NCI-H524 (cell line): Measurements from ENCODE around the gene LRRC19.

Source experiments
- DNase-seq, 2 experiments: peaks; one replicate each; lab custom pipeline; 2025; lab: John Stamatoyannopoulos, UW

LRRC19 gene, protein sequence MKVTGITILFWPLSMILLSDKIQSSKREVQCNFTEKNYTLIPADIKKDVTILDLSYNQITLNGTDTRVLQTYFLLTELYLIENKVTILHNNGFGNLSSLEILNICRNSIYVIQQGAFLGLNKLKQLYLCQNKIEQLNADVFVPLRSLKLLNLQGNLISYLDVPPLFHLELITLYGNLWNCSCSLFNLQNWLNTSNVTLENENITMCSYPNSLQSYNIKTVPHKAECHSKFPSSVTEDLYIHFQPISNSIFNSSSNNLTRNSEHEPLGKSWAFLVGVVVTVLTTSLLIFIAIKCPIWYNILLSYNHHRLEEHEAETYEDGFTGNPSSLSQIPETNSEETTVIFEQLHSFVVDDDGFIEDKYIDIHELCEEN

DNA sequence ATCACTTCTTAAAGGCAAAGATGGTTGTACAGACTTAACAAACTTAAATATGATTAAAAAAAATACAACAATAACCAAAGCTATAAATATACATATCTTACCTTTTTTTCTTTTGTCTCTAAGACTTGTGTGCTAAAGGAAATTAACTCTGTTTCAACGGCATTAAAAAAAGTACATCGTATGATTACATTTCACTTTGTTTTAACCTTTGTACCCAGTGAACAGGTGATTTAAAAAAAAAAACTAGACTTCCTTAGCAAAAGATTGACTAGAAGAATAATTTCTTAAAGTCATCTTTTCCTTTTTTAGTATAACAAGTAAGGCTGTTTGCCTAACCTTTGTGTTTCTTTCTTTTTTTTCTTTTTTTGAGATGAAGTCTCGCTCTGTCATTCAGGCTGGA, at the start of gene LRRC19:
Gene LRRC19, minus strand, starts transcription at position 182 of the 400 bp plus-strand sequence. CDS start 5,978 bp downstream, outside the sequence.
- DNase-seq, result no peak

DNA sequence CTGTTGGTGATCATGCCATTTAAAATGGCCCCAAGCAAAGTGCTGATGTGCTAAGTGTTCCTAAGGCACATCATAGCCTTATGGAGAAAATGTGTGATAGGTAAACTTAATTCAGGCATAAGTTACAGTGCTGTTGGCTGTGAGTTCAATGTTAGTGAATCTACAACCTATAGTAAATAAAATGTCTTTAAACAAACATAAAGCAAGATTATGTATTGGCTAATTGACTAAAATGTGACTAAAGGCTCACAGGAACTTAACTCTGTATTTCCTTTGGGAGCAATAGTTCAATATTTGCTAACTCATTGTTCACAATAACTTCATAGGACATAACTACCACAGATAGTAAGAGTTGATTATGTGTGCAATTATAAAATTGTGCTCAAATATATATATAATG, 49.4 kb upstream of the LRRC19 start:
- no peak for DNase-seq

DNA sequence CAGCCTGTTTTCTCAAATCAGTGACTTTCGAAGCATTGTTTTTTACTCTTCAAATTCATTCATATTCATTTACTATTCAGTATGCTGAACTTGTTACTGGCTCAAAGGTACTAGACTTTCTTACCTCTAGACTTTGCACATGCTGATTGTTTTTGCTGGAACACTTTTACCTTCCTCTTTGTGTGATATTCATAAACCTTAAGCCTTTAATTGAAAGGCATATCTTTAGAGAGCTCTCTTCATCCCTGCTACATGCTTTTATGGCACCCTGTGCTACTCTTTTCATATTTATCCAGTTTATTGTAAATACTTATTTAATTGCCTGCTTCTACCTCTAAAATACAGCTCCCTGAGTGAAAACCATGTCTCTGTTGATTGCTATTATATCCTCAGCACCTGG, 48.7 kb upstream of the LRRC19 start:
- DNase-seq, result no peak

DNA sequence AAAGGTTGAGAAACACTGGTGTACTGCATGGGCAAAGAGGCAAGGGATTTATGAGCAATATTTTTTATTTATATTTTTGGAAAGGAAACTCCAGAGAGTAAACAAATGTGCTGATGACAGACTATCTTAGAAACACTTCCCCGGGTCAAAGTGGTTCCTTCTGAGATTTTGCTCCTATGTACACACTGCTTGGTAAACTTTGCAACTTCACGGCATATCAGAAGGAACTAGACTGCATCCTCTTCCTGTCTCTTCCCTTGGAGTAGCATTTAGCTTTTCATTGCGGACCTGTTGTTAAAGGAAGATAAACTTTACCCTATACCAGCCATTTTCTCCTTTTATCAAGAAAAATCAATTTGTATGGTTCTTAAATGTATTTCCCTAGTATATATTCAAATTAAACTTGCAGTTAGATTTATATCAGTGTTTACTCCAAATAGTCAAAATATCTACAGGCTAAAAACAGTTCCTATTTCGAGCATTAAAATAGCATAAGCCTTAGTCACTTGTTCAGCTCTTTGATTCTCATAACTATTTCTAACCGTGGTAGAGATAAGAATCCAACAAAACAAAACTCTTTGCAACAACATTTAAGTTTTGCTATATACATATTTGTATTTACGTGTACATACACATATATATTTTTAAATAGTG, 48.0 kb upstream of the LRRC19 start:
- DNase-seq, result no peak

DNA sequence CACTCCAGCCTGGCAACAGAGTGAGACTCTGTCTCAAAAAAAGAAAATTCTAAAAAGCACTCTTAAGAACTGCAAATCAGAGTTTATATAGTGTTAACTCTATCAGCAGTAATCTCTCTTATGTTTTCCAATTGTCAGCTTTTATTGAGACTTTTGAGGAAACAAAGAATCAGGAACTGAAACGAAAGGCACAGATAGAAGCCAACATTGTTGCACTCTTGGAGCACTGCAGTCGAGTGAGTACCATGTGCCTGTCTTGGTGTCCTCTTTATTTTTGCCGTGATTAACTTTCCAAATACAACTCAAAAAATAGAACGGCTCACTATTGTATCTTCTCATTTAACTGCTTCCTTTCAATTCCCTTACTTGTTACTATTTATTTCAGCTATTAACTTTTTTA, 41.7 kb upstream of the LRRC19 start:
- DNase-seq, result no peak

DNA sequence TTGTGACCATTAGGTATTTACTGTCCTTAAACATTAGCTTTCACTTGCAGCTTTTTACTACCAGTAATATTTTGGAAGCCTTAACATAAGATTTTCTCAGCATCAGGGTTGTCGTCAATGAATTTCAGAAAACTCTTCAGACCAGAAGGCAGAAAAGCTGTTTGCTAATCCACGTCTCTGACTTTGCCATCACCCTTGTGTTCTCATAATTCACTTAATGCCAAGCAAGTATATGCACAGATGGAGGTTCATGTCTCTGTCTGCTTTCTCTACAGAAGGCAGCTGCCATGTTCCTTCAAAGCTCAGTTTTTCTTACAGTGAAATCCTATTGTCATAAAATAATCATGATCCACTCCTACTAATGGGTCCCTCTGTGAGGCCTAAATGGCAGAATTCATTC, 37.7 kb upstream of the LRRC19 start:
- peak; percentile 61 to 90 for DNase-seq

DNA sequence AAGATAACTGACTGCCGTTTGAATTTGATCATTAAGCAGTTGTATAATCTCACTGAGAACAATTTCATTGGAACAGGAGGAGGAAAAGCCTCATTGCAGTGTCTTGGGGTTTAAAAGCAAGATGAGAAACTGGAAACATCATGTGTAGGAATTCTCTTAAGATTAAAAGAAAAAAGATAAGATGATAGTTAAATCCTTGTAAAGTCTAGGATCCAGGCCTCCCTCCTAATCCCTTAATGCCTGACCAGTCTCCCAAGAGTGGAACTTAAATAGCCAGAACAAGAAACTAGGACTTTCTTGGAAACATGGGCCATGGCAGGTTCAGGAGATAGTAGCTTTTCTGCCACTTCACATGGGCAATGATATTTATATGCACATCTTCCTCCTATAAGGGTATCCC, 37.0 kb upstream of the LRRC19 start:
- DNase-seq, result no peak

DNA sequence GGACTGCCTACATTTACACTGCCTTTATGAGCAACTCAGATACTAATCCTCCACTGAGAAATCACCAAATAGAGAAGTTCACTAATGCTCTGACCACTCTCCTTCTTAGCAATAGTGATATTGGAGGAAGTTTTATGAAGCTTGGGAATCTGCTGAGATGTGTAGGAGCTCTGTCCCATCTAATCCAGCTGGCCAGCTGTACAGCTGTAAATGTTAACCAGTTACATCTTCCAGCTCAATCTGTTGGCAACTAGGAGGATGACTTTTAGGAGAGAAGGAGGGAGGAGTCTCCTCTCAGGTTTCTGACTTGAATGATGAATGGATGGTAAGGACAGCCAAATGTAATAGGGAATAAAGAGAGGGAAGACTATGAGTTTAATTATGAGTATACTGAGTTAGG, 36.3 kb upstream of the LRRC19 start:
- DNase-seq, result peak in 1 of 2 experiments; percentile 38

DNA sequence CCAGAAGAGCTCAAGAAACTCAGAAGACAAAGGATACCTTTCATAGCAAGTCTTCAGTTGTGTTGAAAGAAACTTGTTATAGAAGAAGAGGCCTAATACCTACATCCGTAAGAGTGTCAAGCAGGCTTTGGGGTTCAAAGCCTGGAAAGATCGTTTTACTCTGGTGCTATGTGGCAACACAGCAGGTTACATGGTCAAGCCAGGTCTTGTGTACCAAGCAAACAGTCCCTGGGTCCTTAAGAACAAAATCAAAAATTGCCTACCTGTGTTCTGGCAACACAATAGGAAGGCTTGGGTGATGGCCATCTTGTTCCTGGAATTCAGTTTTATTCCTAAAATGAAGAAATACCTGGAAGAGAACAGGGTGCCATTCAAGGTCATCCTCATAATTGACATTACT, 32.0 kb upstream of the LRRC19 start:
- DNase-seq, result no peak

DNA sequence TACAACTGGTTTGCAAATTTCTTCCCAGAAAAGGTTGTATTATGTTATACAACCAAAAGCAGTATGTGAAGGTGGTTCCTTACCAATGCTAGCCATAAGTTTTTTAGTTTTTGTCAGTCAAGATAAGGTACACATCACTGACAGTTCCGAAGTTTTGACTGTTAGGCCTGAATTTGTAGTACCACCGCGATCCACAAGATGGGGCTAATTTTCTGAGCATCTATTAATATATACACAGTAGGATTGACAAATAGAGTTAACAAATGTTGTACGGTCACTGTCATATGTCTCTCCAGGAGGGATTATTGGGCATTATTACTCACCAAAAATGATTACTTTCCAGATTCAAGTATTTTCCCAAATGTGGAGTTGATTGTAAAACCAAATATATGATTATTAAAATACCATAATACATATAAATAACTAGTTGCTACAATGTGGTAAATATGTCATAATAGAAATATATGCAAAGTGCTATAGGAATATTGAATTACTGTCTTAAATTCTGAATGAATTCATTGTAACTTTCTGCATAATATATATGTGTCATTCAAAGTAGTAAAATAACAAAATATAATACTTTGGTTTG, 28.4 kb upstream of the LRRC19 start:
- peak; percentile 2 to 40 for DNase-seq

DNA sequence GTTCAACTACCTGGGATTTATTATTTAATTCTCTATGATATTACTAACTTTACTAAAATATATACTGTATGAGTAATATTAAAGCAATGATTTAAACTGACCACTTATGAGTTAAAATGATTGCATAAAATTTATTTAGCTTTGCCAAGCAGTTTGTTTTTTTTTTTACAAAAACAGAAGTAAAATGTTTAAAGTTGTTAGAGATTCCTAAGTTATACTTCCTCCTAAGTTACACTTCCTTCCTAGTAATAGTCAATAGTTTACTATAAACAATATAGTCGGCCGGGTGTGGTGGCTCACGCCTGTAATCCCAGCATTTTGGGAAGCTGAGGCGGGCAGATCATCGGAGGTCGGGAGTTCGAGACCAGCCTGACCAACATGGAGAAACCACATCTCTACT, 23.7 kb upstream of the LRRC19 start:
- DNase-seq, result no peak

DNA sequence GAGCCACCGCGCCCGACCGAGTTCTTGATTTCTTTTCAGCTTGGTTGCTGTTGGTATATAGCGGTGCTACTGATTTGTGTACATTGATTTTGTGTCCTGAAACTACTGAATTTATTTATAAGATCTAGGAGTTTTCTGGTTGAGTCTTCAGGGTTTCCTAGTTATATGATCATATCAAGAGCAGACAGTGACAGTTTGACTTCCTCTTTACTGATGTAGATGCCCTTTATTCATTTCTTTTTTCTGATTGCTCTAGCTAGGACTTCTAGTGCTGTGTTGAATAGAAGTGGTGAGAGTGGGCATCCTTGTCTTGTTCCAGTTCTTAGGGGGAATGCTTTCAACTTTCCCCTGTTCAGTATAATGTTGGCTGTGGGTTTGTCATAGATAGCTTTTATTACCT, 17.4 kb upstream of the LRRC19 start:
- no peak for DNase-seq

DNA sequence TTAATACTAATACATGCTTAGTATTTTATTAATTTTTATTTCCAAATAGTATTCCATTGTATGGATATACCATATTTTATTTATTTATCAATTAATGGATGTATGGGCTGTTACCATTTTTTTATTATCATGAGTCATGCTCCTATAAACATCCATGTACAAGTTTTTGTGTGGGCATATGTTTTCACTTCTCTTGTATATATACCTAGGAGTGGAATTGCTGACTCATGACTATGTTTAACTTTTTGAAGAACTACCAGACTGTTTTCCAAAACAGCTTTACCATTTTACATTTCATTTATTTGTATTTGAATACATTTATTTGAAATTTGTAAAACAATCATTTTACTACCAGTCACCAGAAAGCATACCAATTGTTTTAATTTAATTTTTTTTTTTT, 14.1 kb upstream of the LRRC19 start:
- DNase-seq, result no peak

DNA sequence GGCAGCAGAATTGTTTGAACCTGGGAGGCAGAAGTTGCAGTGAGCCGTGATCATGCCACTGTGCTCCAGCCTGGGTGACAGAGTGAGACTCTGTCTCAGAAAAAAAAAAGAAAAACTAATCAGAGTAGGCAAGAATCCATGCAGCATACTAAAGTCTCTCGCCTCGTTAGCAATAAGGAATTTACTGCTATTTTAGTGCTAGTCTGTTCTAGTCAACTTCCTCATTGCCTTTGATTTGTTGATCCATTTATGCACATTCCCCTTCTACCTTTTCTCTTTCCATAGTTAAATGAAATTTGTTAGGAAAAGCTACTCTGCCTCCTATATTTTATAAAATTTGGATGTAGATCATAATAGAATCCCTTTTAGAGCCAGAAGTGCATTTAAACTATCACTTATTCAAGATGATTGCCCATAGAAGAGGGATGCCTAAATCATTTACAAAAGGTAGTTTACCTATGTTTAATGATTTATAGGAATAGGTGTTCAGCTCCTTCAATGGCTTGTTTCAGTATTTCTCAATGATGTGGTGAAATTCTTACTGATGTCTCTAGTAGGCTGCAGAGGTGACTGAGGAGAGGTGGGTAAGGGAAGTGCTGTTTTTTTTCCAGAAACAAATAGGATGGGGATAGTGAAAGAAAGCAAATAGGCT, 1.9 kb downstream of the LRRC19 start:
- DNase-seq, result no peak

DNA sequence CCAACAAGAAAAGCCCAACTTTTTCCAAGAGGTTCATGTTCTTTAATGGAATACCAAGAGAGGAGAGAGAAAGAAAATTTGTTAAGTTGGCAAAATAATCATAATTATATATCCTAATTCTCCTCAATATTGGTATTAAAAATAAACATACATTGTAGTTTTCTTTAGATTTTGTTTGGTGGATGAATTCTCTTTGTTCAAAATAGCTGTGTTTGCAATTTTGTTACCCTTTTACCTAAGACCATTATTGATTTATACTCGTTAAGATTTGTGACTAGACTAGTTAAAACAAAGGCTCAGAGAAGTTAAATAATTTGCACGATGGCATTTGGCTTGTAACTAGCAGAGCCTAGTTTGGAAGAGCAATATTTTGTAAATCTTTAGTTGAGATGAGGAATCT, 9.7 kb downstream of the LRRC19 start:
- no peak for DNase-seq

DNA sequence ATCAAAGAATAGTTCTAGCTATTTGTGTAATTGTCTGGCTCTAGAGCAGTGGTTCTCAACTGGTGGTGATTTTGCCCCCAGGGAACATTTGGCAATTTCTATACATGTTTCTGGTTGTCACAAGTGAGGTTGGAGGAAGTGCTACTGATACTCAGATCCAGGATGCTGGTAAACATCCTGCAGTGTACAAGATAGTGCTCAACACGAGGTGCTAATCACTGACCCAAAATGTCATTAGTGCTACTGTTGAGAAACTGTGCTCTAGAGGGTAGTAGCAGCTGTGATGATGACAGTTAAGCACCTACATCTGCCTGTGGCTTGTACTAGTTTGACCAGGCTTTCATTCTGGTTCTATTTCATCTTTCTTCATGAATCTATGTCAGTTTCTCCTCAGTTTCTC, 22.1 kb downstream of the LRRC19 start:
- peak in 1 of 2 experiments; percentile 1 for DNase-seq

DNA sequence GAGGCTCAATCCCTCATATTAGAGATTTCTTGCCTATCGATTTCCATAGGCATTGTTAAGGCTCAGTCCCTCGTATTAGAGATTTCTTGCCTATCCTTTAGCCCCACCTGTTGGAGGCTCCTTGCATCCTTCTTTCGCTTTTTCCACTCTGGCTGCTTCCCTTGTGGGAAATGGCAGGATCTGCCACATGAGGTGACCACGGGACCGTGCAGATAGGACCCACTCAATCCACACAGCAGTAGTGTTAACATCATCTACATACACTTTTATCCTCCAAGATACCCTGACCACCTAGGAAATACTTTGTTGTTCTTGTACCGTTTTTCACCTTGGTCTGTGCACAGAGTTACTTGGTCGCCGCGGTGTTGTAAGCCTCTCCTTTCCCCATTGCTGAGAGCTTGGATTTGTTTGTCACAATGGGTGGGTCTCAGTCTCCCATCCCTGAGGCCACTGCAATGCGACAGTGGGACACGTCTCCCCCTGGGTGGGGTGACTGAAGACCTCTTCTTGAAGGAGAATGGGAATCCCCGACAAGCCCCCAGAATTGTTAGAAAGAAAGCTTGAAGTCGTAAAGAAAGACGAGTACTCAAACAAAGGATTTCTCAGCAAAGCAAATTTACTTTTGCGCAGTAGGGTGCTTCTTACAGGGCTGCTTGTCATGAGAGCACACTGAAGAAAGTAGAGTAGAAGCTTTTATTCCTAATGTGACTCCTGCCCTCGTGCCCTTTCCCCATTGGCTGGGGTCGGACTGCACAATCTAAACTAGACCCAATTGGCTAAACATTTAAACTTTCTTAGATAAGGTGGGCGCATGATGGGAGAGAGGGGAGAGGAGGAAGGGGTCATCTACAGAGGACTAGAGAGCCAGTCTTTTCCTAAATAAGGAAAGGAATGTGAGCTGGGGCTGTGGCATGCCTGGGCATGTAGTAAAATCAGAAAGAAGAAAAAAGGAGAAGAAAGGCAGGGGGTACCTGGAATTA, 29.5 kb downstream of the LRRC19 start:
- peak; percentile 3 to 46 for DNase-seq

DNA sequence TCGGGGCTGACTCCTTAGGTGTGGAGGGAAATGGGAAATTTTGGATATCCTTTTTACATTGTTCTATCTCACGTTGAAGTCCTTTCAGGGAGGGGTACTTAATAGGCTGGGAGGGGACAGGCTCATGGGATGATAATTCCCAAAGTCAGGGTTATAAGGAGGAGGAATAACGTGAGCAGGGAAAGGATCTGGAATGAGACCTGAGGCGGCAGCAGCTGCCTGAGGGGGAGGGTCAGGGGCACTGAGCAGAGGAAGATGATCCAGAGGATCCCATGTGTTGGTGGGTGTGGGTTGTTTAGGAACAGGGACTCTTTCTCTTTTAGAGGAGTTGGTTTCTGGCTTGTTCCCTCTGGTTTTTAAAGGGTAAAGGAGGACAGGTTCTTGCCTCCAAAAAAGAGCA, 30.5 kb downstream of the LRRC19 start:
- DNase-seq, result no peak

DNA sequence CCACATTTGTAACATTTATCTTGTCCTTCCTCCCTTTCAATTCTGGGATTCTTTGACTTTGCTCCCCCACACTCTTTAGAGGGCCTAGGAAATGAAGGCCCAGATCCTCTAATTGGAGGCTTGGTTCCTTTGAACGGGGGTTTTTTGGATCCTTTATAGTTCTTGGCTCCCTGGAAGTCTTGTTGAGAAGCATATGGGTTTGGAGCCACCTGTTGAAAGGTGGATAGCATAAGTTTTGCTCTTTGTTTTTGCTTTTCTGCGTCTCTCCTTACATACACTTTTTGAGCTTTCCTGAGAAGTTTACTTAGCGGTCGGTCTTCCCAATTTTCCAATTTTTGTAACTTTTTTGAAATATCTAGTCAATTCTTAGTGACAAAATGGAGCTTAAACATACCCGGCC, 31.5 kb downstream of the LRRC19 start:
- no peak for DNase-seq

DNA sequence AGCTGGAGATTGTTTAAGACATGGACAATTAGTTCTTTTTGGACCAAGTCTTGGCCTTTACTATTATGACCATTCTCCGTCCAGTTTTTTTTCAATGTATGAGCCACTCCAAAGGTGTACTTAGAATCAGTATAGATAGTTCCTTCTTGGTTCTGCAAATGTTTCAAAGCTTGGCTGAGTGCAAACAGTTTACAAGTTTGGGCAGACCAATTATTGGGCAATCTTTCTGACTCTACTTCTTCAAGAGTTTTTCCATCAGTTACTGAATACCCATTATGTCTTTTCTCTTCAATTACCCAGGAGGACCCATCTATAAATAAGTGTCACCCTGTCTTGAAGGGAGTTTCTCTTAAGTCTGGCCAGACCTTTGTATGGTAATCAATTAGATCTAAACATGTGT, 33.8 kb downstream of the LRRC19 start:
- DNase-seq, result no peak

DNA sequence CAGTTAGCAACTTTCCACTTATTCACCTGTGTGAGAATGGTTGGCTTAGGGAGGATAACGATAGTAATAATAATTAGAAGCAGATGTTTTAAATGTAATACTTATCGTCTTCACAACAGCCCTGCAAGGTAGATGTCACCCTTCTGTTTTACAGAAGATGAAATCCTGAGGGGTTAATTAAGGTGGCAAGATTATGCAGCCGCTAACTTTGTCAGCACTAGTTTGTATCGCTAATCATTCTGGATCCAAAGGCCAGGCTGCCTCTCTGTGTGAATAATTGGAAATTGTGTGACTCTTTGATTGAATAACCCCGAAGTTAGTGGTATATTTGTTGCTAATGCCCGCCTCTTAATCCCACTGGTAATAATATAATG, 48.6 kb downstream of the LRRC19 start:
- peak in 1 of 2 experiments; percentile 27 for DNase-seq
